Esophagus muscularis mucosa (tissue), 4 donors: ENCODE results near the gene PDGFA.

Experiments used
- EP300 ChIP-seq: sonication (generic); formaldehyde crosslinking; IDR thresholded peaks from one replicate; pipeline ENCODE4 v1.6.1; 2017; ENCODE audit warnings: antibody characterized with exemption
- POLR2A ChIP-seq: fragments of 450-650 bp; IDR thresholded peaks from one replicate; pipeline ENCODE4 v1.6.1; 2017; ENCODE audit warnings: antibody characterized with exemption, moderate library complexity, mild to moderate bottlenecking, low read depth
- POLR2AphosphoS5 ChIP-seq, 2 donors: sonication (generic); formaldehyde crosslinking; IDR thresholded peaks; one replicate each; pipeline ENCODE4 v1.6.1; 2017; ENCODE audit warnings: antibody characterized with exemption in 2 of 2
- TF ChIP-seq, protein P1 (sequence below), 3 experiments: fragments of 200-600 bp in 2 of 3; fragments of 450-650 bp in 1 of 3; sonication (generic) in 2 of 3; IDR thresholded peaks; one replicate each; pipeline ENCODE4 v1.5.1; 2017 to 2019; ENCODE audit warnings: antibody characterized with exemption in 3 of 3, mild to moderate bottlenecking in 2 of 3, moderate library complexity in 1 of 3

DNA sequence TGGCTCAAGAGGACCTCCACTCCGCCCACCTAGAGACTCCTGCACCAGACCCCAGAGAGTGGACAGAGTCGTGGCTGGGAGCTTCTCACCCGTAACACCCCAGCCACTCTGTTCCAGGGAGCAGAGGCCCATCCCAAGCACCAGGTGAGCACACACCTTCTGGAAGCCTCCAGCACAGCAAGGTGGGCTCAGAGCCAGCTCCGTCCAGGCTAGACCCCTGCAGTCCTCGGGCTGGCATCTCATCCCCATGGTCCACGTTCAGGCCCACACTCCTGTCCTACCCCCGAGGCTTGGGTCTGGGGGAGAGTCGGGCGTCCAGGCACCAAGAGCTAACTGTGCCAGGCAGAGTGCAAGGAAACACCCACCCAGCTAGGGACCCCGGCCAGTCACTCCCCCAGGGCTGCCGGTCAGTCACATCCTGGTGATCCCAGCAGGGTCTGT, 13.2 kb downstream of the PDGFA start:
- TF ChIP-seq POLR2A (no peak), POLR2AphosphoS5 (IDR thresholded peaks at IDR 0.05) (peak in 1 of 2 donors; percentile 3), EP300 (no peak)
- TF ChIP-seq, protein P1, sequence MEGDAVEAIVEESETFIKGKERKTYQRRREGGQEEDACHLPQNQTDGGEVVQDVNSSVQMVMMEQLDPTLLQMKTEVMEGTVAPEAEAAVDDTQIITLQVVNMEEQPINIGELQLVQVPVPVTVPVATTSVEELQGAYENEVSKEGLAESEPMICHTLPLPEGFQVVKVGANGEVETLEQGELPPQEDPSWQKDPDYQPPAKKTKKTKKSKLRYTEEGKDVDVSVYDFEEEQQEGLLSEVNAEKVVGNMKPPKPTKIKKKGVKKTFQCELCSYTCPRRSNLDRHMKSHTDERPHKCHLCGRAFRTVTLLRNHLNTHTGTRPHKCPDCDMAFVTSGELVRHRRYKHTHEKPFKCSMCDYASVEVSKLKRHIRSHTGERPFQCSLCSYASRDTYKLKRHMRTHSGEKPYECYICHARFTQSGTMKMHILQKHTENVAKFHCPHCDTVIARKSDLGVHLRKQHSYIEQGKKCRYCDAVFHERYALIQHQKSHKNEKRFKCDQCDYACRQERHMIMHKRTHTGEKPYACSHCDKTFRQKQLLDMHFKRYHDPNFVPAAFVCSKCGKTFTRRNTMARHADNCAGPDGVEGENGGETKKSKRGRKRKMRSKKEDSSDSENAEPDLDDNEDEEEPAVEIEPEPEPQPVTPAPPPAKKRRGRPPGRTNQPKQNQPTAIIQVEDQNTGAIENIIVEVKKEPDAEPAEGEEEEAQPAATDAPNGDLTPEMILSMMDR (IDR thresholded peaks at IDR 0.05): no peak
